ENCODE measurements around the gene FTO. TPM values are rescaled to one million over a fixed set of nuclear protein-coding genes. Genes with fewer than 3 reads are reported as not detected.

FTO gene
- total RNA-seq, 2 donors from 2014 or later, result 55.4 to 57.4 TPM

- Mint-ChIP-seq H3K4me1 (ENCODE audit: low read depth in 2 of 2) (peaks cover 3 to 6% of the 10 kb centered on the region in 2 donors), H3K9me3 (no peaks in the 10 kb centered on the region), H3K27me3 (no peaks in the 10 kb centered on the region), H3K36me3 (no peaks in the 10 kb centered on the region), H3K4me3 (no peak overlapping the region), H3K27ac (no peak overlapping the region)
- no peak for ATAC-seq
- no peak for DNase-seq (ENCODE audit: low spot score)
Measured at GRCh38 chr16:54107583-54108202, 403.7 kb downstream of the FTO start.

- ATAC-seq (no peak), DNase-seq (ENCODE audit: low spot score) (no peak)
- Mint-ChIP-seq H3K36me3 (peaks cover 7% of the 10 kb centered on the region), H3K9me3 (no peaks in the 10 kb centered on the region), H3K27ac (no peak overlapping the region), H3K27me3 (no peaks in the 10 kb centered on the region), H3K4me3 (no peak overlapping the region), H3K4me1 (ENCODE audit: low read depth in 2 of 2) (peaks cover 6% of the 10 kb centered on the region in 2 donors)
Measured at GRCh38 chr16:54110016-54110981, 406.3 kb downstream of the FTO start.

GRCh38 chr16:54112451-54113206 is 408.7 kb downstream of the FTO start:
- ATAC-seq (no peak), DNase-seq (ENCODE audit: low spot score) (no peak)
- Mint-ChIP-seq H3K4me1 (ENCODE audit: low read depth in 2 of 2) (peaks cover 0 to 3% of the 10 kb centered on the region in 2 donors), H3K4me3 (no peak overlapping the region), H3K27me3 (no peaks in the 10 kb centered on the region), H3K36me3 (peaks cover 7% of the 10 kb centered on the region), H3K27ac (no peak overlapping the region), H3K9me3 (no peaks in the 10 kb centered on the region)

- Mint-ChIP-seq H3K27ac (no peak overlapping the region), H3K27me3 (no peaks in the 10 kb centered on the region), H3K36me3 (peaks cover 7% of the 10 kb centered on the region), H3K4me1 (ENCODE audit: low read depth in 2 of 2) (peaks cover 0 to 3% of the 10 kb centered on the region in 2 donors), H3K4me3 (no peak overlapping the region), H3K9me3 (no peaks in the 10 kb centered on the region)
- DNase-seq (ENCODE audit: low spot score), result no peak
- ATAC-seq, result no peak
Measured at GRCh38 chr16:54115558-54115957, 411.6 kb downstream of the FTO start.

- ATAC-seq (no peak), DNase-seq (ENCODE audit: low spot score) (no peak)
- Mint-ChIP-seq H3K4me1 (ENCODE audit: low read depth in 2 of 2) (peaks cover 0 to 3% of the 10 kb centered on the region in 2 donors), H3K4me3 (no peak overlapping the region), H3K9me3 (no peaks in the 10 kb centered on the region), H3K36me3 (peaks cover 7% of the 10 kb centered on the region), H3K27ac (no peak overlapping the region), H3K27me3 (no peaks in the 10 kb centered on the region)
Measured at GRCh38 chr16:54116124-54116655, 412.2 kb downstream of the FTO start.

GRCh38 chr16:54118846-54119245 is 414.9 kb downstream of the FTO start:
- no peak for DNase-seq (ENCODE audit: low spot score)
- Mint-ChIP-seq H3K36me3 (no peaks in the 10 kb centered on the region), H3K4me3 (no peak overlapping the region), H3K27me3 (no peaks in the 10 kb centered on the region), H3K4me1 (ENCODE audit: low read depth in 2 of 2) (no peaks in the 10 kb centered on the region), H3K9me3 (no peaks in the 10 kb centered on the region), H3K27ac (no peak overlapping the region)
- ATAC-seq, result no peak

GRCh38 chr16:54120846-54121480 is 417.0 kb downstream of the FTO start:
- Mint-ChIP-seq H3K4me3 (no peak overlapping the region), H3K9me3 (no peaks in the 10 kb centered on the region), H3K27me3 (no peaks in the 10 kb centered on the region), H3K27ac (no peak overlapping the region), H3K4me1 (ENCODE audit: low read depth in 2 of 2) (peaks cover 0 to 2% of the 10 kb centered on the region in 2 donors), H3K36me3 (no peaks in the 10 kb centered on the region)
- ATAC-seq (no peak), DNase-seq (ENCODE audit: low spot score) (no peak)

- ATAC-seq (no peak), DNase-seq (ENCODE audit: low spot score) (no peak)
- Mint-ChIP-seq H3K27ac (no peak overlapping the region), H3K27me3 (no peaks in the 10 kb centered on the region), H3K9me3 (no peaks in the 10 kb centered on the region), H3K4me3 (no peak overlapping the region), H3K4me1 (ENCODE audit: low read depth in 2 of 2) (peaks cover 0 to 2% of the 10 kb centered on the region in 2 donors), H3K36me3 (no peaks in the 10 kb centered on the region)
Measured at GRCh38 chr16:54121539-54122295, 417.8 kb downstream of the FTO start.

- no peaks in the 10 kb centered on the region for H3K36me3 Mint-ChIP-seq
- H3K27ac Mint-ChIP-seq, result no peak overlapping the region
- ATAC-seq (no peak), DNase-seq (ENCODE audit: low spot score) (no peak)
- no peak overlapping the region for H3K4me3 Mint-ChIP-seq
- no peaks in the 10 kb centered on the region for H3K27me3 Mint-ChIP-seq
- H3K4me1 Mint-ChIP-seq (ENCODE audit: low read depth in 2 of 2), result peaks cover 0 to 5% of the 10 kb centered on the region in 2 donors
- no peaks in the 10 kb centered on the region for H3K9me3 Mint-ChIP-seq
Measured at GRCh38 chr16:54123766-54124165, 419.8 kb downstream of the FTO start.

GRCh38 chr16:54125751-54126655 is 422.0 kb downstream of the FTO start:
- Mint-ChIP-seq H3K4me1 (ENCODE audit: low read depth in 2 of 2) (peaks cover 0 to 5% of the 10 kb centered on the region in 2 donors), H3K36me3 (no peaks in the 10 kb centered on the region), H3K4me3 (no peak overlapping the region), H3K9me3 (no peaks in the 10 kb centered on the region), H3K27ac (no peak overlapping the region), H3K27me3 (peaks cover 2 to 3% of the 10 kb centered on the region in 2 donors)
- no peak for ATAC-seq
- no peak for DNase-seq (ENCODE audit: low spot score)

GRCh38 chr16:54126907-54127306 is 423.0 kb downstream of the FTO start:
- Mint-ChIP-seq H3K4me3 (no peak overlapping the region), H3K4me1 (ENCODE audit: low read depth in 2 of 2) (peaks cover 0 to 5% of the 10 kb centered on the region in 2 donors), H3K27ac (no peak overlapping the region), H3K27me3 (peaks cover 3 to 12% of the 10 kb centered on the region in 2 donors), H3K9me3 (no peaks in the 10 kb centered on the region), H3K36me3 (no peaks in the 10 kb centered on the region)
- ATAC-seq (no peak), DNase-seq (ENCODE audit: low spot score) (no peak)

All from natural killer cell treated with Interleukin-12 subunit alpha and Interleukin-12 subunit beta and Interleukin-15 and Interleukin-18, amount 100 ng/mL, for 72 hours (primary cell).